T-cell (primary cell): ENCODE results near the gene MYO10. TPM values are rescaled to one million over a fixed set of nuclear protein-coding genes. Genes with fewer than 3 reads are reported as not detected.

Experiments
- ATAC-seq, 4 experiments: fragments of 200-7000 bp in 3 of 4; fragments of 150-1000 bp in 1 of 4; cut with Tn5 transposase; replicated peaks in 1 of 4; 1 replicate in 3 of 4; 2 replicates in 1 of 4; pipeline ENCODE4 v1.10.0; 2021; ENCODE audit warnings: moderate library complexity in 3 of 4, mild to moderate bottlenecking in 2 of 4, moderate number of reproducible peaks in 1 of 4
- CTCF ChIA-PET, 2 donors: fragments of 300-600 bp; sonication (Branson Sonifier 250); formaldehyde crosslinking; loops; one replicate each; lab custom pipeline; 2022; ENCODE audit warnings: antibody characterized with exemption in 2 of 2; lab: Charles Lee
- POLR2A ChIA-PET, 2 donors: fragments of 300-600 bp; sonication (Branson Sonifier 250); formaldehyde crosslinking; loops; one replicate each; lab custom pipeline; 2022; ENCODE audit warnings: antibody characterized with exemption in 2 of 2; lab: Charles Lee
- DNase-seq, 35 experiments: peaks; one replicate each; pipeline versions ENCODE4 v3.0.0 to v3.0.0-alpha.2; 2013 to 2023
- H3K27ac ChIP-seq: one replicate; pipeline ENCODE4 v1.5.1; 2013; ENCODE audit warnings: low read length
- H3K27me3 ChIP-seq, 2 experiments: replicated peaks in 1 of 2; 1 replicate in 1 of 2; 2 replicates in 1 of 2; pipeline versions ENCODE4 v1.6.1 to v1.7.0; 2013; ENCODE audit warnings: low read length in 1 of 2, mixed read lengths in 1 of 2; ENCODE audit not compliant: control insufficient read depth in 2 of 2, insufficient read depth in 2 of 2; ENCODE audit errors: extremely low read depth in 1 of 2
- H3K36me3 ChIP-seq, 2 donors: 1 replicate in 1 of 2; 2 replicates in 1 of 2; pipeline versions ENCODE4 v1.6.1 to v1.7.0; 2013; ENCODE audit warnings: low read length in 1 of 2; ENCODE audit not compliant: control insufficient read depth in 2 of 2, insufficient read depth in 1 of 2; ENCODE audit errors: extremely low read depth in 1 of 2
- H3K4me1 ChIP-seq, 2 experiments: 1 replicate in 1 of 2; 2 replicates in 1 of 2; pipeline versions ENCODE4 v1.6.1 to v1.7.0; 2013; ENCODE audit warnings: low read length in 2 of 2, mixed read lengths in 1 of 2; ENCODE audit not compliant: insufficient read depth in 2 of 2, control insufficient read depth in 1 of 2; ENCODE audit errors: extremely low read depth in 1 of 2
- H3K4me3 ChIP-seq, 2 donors: 1 replicate in 1 of 2; 2 replicates in 1 of 2; pipeline versions ENCODE4 v1.5.1 to v1.7.0; 2013; ENCODE audit warnings: mild to moderate bottlenecking in 2 of 2, low read length in 1 of 2, moderate library complexity in 1 of 2; ENCODE audit not compliant: control insufficient read depth in 1 of 2; ENCODE audit errors: extremely low read depth in 1 of 2
- H3K9me3 ChIP-seq: 2 replicates; pipeline ENCODE4 v1.7.0; 2013
- H3K27ac Mint-ChIP-seq, 2 donors: one replicate each; pipeline ENCODE4 v1.8.0; 2020 to 2021; ENCODE audit warnings: mild to moderate bottlenecking in 2 of 2, mixed read lengths in 2 of 2
- H3K27me3 Mint-ChIP-seq, 2 donors: one replicate each; pipeline ENCODE4 v1.8.0; 2021 to 2022; ENCODE audit warnings: mixed read lengths in 2 of 2
- H3K36me3 Mint-ChIP-seq: one replicate; pipeline ENCODE4 v1.8.0; 2021; ENCODE audit warnings: mixed read lengths
- H3K4me1 Mint-ChIP-seq, 3 donors: one replicate each; pipeline ENCODE4 v1.8.0; 2020 to 2022; ENCODE audit warnings: mixed read lengths in 3 of 3, mild to moderate bottlenecking in 1 of 3
- H3K4me3 Mint-ChIP-seq, 3 donors: one replicate each; pipeline ENCODE4 v1.8.0; 2020 to 2022; ENCODE audit warnings: mild to moderate bottlenecking in 3 of 3, mixed read lengths in 3 of 3, moderate library complexity in 3 of 3
- H3K9me3 Mint-ChIP-seq, 3 donors: one replicate each; pipeline ENCODE4 v1.8.0; 2020 to 2022; ENCODE audit warnings: mixed read lengths in 3 of 3
- WGBS: methylation state at CpG from one replicate; pipeline ENCODE4 v1.1.5; 2013; ENCODE audit warnings: missing lambda C conversion rate; ENCODE audit not compliant: insufficient coverage; 5-methylcytosine and 5-hydroxymethylcytosine counted together
- total RNA-seq, 35 experiments: library from RNA in 6 of 35; stranded (reverse) in 6 of 35; fragments of 120-200 nt in 1 of 35; gene quantifications; one replicate each; pipeline versions ENCODE4 v1.2.1 to v1.2.4 and lab custom pipeline; 2013 to 2026

MYO10 gene
- total RNA-seq, 5 donors from 2014 or later (not counting 1 experiment from before 2014, with no cell fraction given), result 0.20 to 0.47 (median 0.23) TPM; not detected in 2

GRCh38 chr5:16787278-16787677 lies 148.8 kb downstream of the MYO10 start:
- DNase-seq (no peak), ATAC-seq (no peak)
- Mint-ChIP-seq H3K9me3 (no peaks in the 10 kb centered on the region), H3K27ac (no peak overlapping the region), H3K4me3 (no peak overlapping the region), H3K27me3 (peaks cover 15 to 16% of the 10 kb centered on the region in 2 donors), H3K4me1 (peaks cover 3 to 19% (median 14%) of the 10 kb centered on the region in 3 donors), H3K36me3 (no peaks in the 10 kb centered on the region)
- Histone ChIP-seq H3K36me3 (no peaks in the 10 kb centered on the region), H3K9me3 (no peaks in the 10 kb centered on the region), H3K27ac (no peak overlapping the region), H3K4me1 (no peaks in the 10 kb centered on the region), H3K27me3 (peaks cover 0 to 17% of the 10 kb centered on the region in 2 experiments), H3K4me3 (no peak overlapping the region)
- POLR2A ChIA-PET, result interaction anchor here in 1 of 2 donors (0.6 kb wide), 1 partner anchor 1182 kb away, joined by 3 read pairs; no protein-coding TSS in a partner anchor
- WGBS, result 83% methylated on average over 2 of the region's 2 CpGs
- CTCF ChIA-PET, result interaction anchor here in 1 of 2 donors (0.6 kb wide), 2 partner anchors 11 to 324 kb away, joined by 3 to 6 read pairs; no protein-coding TSS in a partner anchor

- Mint-ChIP-seq H3K4me3 (peak overlapping the region in 1 of 3 donors; percentile 21), H3K9me3 (no peaks in the 10 kb centered on the region), H3K36me3 (no peaks in the 10 kb centered on the region), H3K27ac (no peak overlapping the region), H3K4me1 (peaks cover 3 to 11% (median 10%) of the 10 kb centered on the region in 3 donors), H3K27me3 (peaks cover 16 to 18% of the 10 kb centered on the region in 2 donors)
- no peak for DNase-seq
- Histone ChIP-seq H3K27ac (no peak overlapping the region), H3K27me3 (peaks cover 0 to 17% of the 10 kb centered on the region in 2 experiments), H3K4me1 (no peaks in the 10 kb centered on the region), H3K36me3 (no peaks in the 10 kb centered on the region), H3K4me3 (no peak overlapping the region), H3K9me3 (no peaks in the 10 kb centered on the region)
- ChIA-PET CTCF (no interaction called here), POLR2A (no interaction called here)
- no peak for ATAC-seq
- WGBS, result 39% methylated on average over 12 of the region's 26 CpGs
These were observed 151.0 kb downstream of the MYO10 start for GRCh38 chr5:16784843-16785791.

- no peak for DNase-seq
- ChIA-PET POLR2A (no interaction called here), CTCF (no interaction called here)
- peak overlapping the region in 1 of 3 donors; percentile 21 for H3K4me3 Mint-ChIP-seq
- H3K27ac ChIP-seq, result no peak overlapping the region
- H3K4me3 ChIP-seq, result no peak overlapping the region
- no peaks in the 10 kb centered on the region for H3K9me3 ChIP-seq
- H3K9me3 Mint-ChIP-seq, result no peaks in the 10 kb centered on the region
- no peak for ATAC-seq
- H3K4me1 Mint-ChIP-seq, result peaks cover 3 to 11% (median 10%) of the 10 kb centered on the region in 3 donors
- H3K36me3 Mint-ChIP-seq, result no peaks in the 10 kb centered on the region
- 97% methylated on average over 8 of the region's 9 CpGs for WGBS
- H3K36me3 ChIP-seq, result no peaks in the 10 kb centered on the region
- no peaks in the 10 kb centered on the region for H3K4me1 ChIP-seq
- no peak overlapping the region for H3K27ac Mint-ChIP-seq
- H3K27me3 Mint-ChIP-seq, result peaks cover 16 to 18% of the 10 kb centered on the region in 2 donors
- peaks cover 0 to 17% of the 10 kb centered on the region in 2 experiments for H3K27me3 ChIP-seq
These were observed 152.0 kb downstream of the MYO10 start for GRCh38 chr5:16784088-16784487.

GRCh38 chr5:16781828-16782626 lies 154.1 kb downstream of the MYO10 start:
- H3K36me3 Mint-ChIP-seq, result no peaks in the 10 kb centered on the region

GRCh38 chr5:16780325-16780724 lies 155.8 kb downstream of the MYO10 start:
- DNase-seq (no peak), ATAC-seq (no peak)
- H3K36me3 Mint-ChIP-seq, result no peaks in the 10 kb centered on the region
- ChIA-PET CTCF (no interaction called here), POLR2A (no interaction called here)
- H3K9me3 ChIP-seq, result no peaks in the 10 kb centered on the region
- H3K27me3 ChIP-seq, result peaks cover 0 to 17% of the 10 kb centered on the region in 2 experiments
- H3K27ac ChIP-seq, result no peak overlapping the region
- peaks cover 16 to 18% of the 10 kb centered on the region in 2 donors for H3K27me3 Mint-ChIP-seq
- H3K4me1 Mint-ChIP-seq, result peaks cover 3 to 11% (median 10%) of the 10 kb centered on the region in 3 donors
- no peak overlapping the region for H3K4me3 Mint-ChIP-seq
- H3K4me3 ChIP-seq, result no peak overlapping the region
- no peaks in the 10 kb centered on the region for H3K4me1 ChIP-seq
- no peaks in the 10 kb centered on the region for H3K36me3 ChIP-seq
- no peak overlapping the region for H3K27ac Mint-ChIP-seq
- WGBS, result no CpG with 5 or more reads among the region's 6 CpGs
- H3K9me3 Mint-ChIP-seq, result no peaks in the 10 kb centered on the region

More at GRCh38 chr5:16781828-16782626, 154.1 kb downstream of the MYO10 start:
- H3K4me1 ChIP-seq, result no peaks in the 10 kb centered on the region
- WGBS, result 81% methylated on average over 5 of the region's 12 CpGs
- H3K4me1 Mint-ChIP-seq, result peaks cover 3 to 11% (median 10%) of the 10 kb centered on the region in 3 donors
- H3K27me3 Mint-ChIP-seq, result peaks cover 16 to 18% of the 10 kb centered on the region in 2 donors
- ATAC-seq, result no peak
- H3K27ac Mint-ChIP-seq, result no peak overlapping the region
- H3K9me3 ChIP-seq, result no peaks in the 10 kb centered on the region
- H3K27ac ChIP-seq, result no peak overlapping the region
- H3K36me3 ChIP-seq, result no peaks in the 10 kb centered on the region
- peaks cover 0 to 17% of the 10 kb centered on the region in 2 experiments for H3K27me3 ChIP-seq
- DNase-seq, result no peak
- no peak overlapping the region for H3K4me3 Mint-ChIP-seq
- ChIA-PET POLR2A (no interaction called here), CTCF (no interaction called here)
- H3K9me3 Mint-ChIP-seq, result no peaks in the 10 kb centered on the region
- no peak overlapping the region for H3K4me3 ChIP-seq

GRCh38 chr5:16777432-16777831 lies 158.7 kb downstream of the MYO10 start:
- 100% methylated on average over 2 of the region's 5 CpGs for WGBS
- no peaks in the 10 kb centered on the region for H3K4me1 Mint-ChIP-seq
- no peaks in the 10 kb centered on the region for H3K4me1 ChIP-seq
- H3K9me3 Mint-ChIP-seq, result no peaks in the 10 kb centered on the region
- ChIA-PET POLR2A (no interaction called here), CTCF (no interaction called here)
- H3K27me3 Mint-ChIP-seq, result peaks cover 0 to 3% of the 10 kb centered on the region in 2 donors
- no peak overlapping the region for H3K4me3 Mint-ChIP-seq
- H3K9me3 ChIP-seq, result no peaks in the 10 kb centered on the region
- no peak overlapping the region for H3K4me3 ChIP-seq
- no peak overlapping the region for H3K27ac Mint-ChIP-seq
- H3K27me3 ChIP-seq, result no peaks in the 10 kb centered on the region
- no peak for ATAC-seq
- H3K36me3 ChIP-seq, result no peaks in the 10 kb centered on the region
- H3K27ac ChIP-seq, result no peak overlapping the region
- H3K36me3 Mint-ChIP-seq, result no peaks in the 10 kb centered on the region
- no peak for DNase-seq
